COLO668 (cell line): ENCODE measurements around the gene CCNK.

Source experiments
- DNase-seq: peaks from one replicate; lab custom pipeline; 2025; ENCODE audit not compliant: unreplicated experiment; lab: John Stamatoyannopoulos, UW

The CCNK gene

DNA sequence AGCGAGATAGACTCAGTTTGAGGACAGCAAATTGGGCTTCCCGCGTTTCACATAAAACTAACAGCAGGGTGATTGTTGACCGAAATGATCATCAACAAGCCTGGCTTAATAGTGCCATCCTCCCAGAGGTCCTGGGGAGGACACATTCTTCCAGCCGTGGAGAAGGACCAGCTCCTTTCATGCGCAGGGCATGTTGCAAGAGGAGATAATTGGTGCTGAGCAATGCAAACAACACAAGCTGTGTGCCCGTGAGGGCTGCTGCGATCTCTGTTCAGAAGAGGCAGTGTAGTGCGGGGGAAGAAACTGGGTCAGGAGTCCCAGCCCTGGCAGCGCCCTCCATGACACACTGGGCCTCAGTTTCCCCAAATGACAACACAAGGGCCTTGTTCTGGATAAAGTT, 68.5 kb downstream of the CCNK start:
- peak; percentile 22 for DNase-seq

DNA sequence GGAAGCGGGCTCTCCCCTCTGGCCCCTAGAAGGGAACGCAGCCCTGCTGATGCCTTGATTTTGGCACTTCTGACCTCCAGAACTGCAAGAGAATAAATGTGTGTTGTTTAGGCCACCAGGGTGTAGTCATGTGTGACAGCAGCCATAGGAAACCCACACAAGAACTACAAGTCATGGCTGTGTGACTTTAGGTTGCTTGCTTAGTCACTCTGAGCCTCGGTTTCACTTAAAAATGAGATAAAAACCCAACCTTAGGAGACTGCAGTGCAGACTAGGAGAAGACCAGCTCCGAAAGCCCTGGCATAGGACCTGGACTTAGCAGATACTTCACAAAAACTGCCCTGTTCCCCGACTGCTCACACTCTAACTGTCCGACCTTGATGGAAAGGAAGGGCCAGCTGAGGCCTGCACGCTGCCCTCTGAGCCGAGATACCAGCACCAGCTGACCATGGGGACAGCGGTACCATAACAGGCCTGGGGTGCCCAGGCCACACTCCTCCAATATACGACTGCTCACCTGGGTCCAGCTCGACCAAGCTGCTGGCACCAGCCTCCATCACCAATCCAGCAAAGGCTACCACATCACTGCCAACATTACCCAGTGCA, 69.3 kb downstream of the CCNK start:
- no peak for DNase-seq

DNA sequence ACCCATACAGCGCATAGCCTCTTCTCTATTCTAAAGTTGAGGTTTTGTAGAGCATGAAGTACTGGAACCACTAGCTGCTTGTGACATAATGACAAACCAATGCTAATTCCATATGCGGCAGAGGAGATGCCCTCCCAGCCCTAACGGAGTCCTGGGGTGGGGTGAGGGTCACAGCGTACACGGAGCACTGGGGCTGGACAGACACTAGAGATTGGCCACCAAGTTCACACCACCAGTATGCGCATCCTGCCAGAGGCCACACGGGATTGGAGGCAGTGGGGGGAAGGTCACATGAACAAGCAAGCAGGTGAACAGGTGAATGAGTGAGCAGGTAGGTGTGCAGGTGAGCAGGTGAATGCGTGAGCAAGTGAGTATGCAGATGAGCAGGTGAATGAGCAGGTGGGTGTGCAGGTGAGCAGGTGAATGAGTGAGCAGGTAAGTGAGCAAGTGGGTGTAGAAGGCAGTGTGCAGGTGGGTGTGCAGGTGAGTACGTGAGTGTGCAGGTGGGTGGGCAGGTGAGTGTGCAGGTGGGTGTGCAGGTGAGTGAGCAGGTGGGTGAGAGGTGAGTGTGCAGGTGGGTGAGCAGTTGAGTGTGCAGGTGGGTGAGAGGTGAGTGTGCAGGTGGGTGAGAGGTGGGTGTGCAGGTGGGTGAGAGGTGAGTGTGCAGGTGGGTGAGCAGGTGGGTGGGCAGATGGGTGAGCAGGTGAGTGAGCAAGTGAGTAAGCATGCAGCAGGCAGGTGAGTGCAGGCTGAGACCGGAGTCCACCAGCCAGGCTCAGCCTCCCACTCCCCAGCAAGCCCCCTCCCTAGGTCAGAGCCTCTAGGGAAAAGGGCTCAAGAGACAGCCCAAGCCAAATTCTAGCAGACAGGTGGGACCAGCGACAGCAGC, 70.1 kb downstream of the CCNK start:
- DNase-seq = peak; percentile 74

DNA sequence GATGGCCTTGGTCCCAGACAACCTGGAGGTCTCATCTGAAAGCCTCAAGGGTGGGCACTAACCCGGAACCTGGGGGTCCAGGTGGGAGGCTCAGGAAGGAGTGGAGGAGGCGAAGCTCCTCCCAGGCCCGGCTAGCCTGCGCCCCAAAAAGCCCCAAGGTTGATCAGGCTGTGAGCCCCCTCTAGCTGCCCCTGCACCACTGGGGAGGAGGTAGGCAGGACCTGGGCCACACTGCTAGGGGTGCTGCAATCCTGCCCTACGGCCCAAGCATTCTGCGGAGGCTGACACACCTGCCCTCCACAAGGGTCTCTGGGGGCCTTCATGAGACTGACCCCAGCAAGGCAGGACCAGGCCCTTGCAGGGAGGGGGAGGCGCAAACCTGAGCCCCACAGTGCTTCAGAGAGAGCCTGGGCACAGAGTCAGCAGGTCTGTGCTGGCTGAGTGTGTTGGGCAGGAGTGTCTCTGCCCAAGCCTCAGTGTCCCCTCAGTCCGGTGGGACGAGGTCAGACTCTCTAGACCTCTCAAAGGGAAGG, 70.9 kb downstream of the CCNK start:
- no peak for DNase-seq

DNA sequence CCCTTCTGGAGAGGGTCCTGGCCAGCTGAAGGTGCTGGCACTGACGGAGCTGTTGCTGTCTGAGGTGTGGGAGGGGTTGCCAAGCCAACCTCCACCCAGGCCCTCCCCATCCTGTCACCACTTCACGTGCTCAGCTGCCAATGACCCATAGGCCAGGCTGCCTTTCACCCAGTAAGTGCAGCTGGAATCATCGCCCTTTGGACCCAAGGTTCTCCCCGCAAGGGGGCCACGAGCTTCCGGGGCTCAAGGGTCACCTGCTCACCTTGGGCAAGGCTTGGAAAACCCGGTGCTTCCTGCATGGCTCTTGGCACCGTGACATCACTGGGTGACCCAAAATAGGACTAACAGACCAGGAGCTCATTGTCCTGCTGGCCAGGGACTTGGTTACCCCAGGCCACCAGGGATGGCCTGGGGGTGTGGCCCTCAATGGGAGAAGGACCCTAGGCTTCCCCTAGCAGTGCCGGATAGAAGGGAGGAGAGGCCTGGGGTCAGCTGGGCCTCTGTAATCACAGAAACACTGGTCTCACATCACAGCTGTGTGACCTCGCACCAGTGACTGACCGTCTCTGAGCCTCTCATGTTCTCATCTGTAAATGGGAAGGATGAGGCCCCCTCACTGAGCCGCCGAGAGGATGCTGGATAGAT, 71.5 kb downstream of the CCNK start:
- peak; percentile 90 for DNase-seq

DNA sequence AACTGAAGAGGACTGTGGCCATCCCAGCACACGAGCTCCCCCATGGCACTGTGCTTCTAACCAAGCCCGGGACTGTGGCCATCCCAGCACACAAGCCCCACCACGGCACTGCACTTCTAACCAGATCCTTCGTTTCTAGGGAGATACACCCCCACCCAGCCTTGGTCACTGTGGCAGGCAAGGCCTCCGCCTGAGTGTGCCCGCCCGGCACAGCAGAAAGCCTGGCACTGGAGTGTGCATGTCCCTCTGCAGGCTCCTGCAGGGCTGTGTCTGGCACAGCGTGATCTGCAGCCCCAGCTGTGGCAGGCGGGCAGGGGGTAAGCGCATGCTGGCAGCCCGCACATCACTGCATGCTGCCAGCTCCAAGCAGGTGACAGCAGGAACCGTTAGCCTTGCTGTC, 73.0 kb downstream of the CCNK start:
- DNase-seq = no peak

DNA sequence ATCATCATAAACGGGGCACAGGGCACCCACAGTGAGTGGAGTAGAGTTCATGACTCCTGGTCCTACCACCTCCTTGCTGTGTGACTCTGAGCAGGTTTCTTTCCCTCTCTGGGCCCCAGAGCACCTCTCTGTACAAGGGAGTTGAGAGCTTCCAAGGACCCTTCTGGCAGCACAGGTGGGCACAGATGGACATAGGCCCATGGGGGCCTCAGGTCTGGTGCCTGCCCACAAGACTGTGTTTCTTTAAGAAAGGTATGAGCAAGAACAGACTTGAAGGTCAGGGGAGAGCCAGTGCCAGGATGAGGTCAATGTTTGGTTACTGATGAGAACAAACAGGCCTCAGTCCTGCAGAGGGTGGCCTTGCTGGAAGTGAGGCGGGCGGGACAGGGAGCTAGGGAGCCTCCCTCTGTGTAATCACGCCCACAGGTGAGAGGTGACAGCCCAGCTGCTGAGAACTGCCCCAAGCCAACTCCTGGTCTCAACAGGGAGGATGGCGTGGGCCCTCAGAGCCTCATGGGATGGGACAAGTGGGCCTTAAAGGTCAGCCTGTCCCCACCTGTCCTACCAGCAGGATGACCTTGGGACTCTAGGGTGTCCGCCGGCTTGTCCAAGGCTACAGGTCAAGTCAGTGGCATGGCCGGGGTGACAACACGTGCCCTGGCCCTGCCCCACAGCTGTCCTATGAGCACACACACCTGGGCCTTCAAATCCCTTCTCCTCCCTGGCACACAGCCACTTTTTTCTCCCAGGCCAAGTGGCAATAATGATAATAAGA, 73.7 kb downstream of the CCNK start:
- DNase-seq = peak; percentile 38

DNA sequence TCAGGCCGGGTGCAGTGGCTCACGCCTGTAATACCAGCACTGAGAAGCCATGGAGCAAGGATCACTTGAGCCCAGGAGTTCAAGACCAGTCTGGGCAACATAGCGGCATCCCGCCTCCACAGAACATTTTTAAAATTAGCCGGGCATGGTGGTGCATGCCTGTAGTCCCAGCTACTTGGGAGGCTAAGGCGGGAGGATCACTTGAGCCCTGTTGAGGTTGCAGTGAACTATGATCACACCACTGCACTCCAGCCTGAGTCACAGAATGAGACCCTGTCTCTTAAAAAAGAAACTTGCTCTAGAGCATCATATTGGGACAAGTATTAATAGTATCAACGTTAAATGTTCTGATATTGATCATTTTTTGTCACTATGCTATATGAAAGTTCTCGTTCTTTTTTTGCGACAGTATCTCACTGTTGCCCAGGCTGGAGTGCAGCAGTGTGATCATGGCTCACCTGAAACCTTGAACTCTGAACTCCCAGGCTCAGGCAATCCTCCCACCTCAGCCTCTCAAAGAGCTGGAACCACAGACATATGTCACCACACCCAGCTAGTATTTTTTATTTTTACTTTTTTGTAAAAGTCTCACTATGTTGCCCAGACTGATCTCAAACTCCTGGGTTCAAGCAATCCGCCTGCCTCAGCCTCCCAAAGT, 75.1 kb downstream of the CCNK start:
- DNase-seq = no peak

DNA sequence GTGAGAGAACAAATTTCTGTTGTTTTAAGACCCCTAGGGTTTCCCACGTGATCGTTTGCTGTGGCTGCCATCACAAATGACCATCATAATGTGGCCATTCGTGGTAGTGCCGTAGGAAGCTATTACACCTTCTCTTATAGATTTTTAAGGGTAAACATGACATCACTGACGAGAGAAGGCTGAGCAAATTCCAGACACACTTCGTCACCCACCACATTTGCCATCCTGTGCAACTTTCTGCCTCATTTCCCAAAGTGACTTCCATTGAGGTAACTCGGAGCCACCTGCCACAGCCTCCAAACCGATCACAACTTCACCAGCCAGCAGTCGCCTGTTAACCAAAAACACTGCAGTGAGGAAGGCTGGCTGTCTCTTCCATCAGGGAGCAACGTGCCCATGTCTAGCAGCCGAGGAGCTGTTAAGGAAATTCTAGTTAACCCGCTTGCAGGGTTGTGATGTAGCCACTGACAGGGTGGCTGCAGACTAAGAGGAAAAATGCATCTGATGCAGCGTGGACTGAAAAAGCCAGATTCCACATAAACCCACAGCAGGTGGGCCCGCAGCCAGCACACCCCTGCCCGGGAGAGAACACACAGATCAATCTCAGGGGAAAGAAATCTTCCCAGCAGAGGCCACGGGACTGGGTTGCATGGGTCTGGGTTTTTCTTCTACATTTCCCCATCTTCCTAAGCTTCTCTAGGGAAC, 78.2 kb downstream of the CCNK start:
- no peak for DNase-seq

DNA sequence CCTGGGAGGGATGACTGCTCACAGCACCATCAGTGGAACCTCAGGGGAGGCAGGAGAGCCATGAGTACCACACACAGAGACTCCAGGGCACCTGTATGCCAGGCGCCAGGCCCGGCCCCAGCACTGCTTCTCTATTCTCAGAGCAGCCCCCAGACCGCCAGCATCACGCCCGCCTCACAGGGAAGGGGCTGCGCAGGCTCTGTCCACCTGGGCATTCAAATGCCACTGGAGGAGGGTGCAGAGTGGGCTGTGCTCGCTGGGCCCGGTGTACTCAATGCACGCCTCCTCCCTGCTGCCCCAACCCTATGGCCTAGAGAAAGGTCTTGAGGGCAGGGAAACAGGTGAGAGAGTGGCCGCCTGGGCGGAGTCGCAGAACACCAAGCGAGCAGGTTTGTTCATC, 79.2 kb downstream of the CCNK start:
- DNase-seq = no peak

DNA sequence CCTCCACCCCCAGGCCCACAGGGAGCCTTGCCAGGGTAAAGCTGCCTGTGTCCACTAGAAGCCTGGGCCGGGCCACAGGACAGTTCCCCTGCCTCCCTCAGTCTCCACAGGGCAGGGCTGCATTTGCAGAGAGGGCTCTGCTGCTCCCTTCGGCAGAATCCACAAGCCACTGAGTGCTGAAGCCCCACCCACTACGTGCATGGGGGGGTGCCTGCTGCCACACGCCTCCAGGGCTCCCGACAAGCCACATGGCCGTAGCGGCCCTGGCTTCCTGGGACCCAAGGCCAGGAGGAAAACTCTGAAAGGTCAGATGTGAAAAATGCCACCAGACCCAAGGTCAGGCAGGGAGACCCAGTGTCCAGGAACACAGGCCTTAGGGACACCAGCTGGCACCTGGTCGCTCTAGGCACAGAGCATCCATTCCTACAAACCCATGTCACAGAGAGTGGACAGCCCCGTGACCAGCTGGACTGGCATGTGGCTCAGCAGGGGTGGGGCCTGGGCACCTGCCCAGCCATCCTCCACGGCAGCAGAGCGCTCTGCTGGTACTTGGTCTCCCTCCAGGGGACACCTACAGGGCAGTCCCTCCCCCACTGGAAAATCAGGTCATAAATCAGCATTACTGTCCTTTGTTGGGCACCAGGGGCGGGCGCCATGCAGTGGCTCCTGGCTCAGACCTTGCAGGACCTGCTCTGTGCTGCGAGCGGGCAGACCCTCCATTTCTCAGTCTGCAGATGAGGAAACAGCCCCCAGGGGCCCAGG, 79.9 kb downstream of the CCNK start:
- peak; percentile 81 for DNase-seq

DNA sequence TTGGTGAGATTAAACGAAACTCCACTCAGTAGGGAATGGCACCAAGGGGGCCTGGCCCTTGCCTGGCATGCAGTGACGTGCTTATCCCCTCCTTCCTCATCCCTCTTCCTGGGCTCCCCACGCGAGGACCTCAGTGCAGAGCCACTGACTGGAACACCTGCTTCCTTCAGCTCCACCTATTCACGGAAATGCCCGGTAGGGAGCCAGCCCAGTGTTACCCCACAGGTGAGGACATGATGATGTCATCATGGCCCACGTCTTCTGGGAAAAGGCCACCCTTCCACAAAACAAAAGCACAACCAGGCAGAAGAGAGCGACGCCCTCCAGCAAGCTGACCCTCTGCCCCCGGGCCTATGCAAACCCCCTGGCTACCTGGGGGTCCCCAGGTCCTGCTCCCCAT, 80.7 kb downstream of the CCNK start:
- DNase-seq = peak; percentile 84
